Bronchial epithelial cell (primary cell): Measurements from ENCODE around the gene FAM13C. TPM values are rescaled to one million over a fixed set of nuclear protein-coding genes. Genes with fewer than 3 reads are reported as not detected.

ENCODE experiments used
- DNase-seq: peaks from one replicate; pipeline ENCODE4 v3.0.0-alpha.2; 2010; ENCODE audit warnings: low read depth
- FAIRE-seq: peaks from 2 replicates; lab custom pipeline; 2011; peaks lifted over from hg19 to GRCh38; lab: Jason Lieb, UNC
- H3K27me3 ChIP-seq: 2 replicates; pipeline ENCODE4 v1.5.1; 2011; ENCODE audit warnings: low read length; ENCODE audit not compliant: control insufficient read depth, insufficient read depth
- H3K36me3 ChIP-seq: 2 replicates; pipeline ENCODE4 v1.5.1; 2011; ENCODE audit warnings: low read length; ENCODE audit not compliant: control insufficient read depth, insufficient read depth
- H3K4me3 ChIP-seq: 2 replicates; pipeline ENCODE4 v1.5.1; 2011; ENCODE audit warnings: mild to moderate bottlenecking, low read depth, low read length, control low read depth
- CTCF ChIP-seq: IDR thresholded peaks from 2 replicates; pipeline ENCODE4 v1.5.1; 2011; ENCODE audit warnings: mild to moderate bottlenecking, moderate library complexity, low read length, control low read depth, inconsistent platforms; ENCODE audit not compliant: insufficient read depth, severe bottlenecking
- total RNA-seq: library from RNA; depleted of rRNA; stranded (reverse); fragments of >200 nt; gene quantifications from 2 replicates; pipeline ENCODE4 v1.2.1, GENCODE V29; 2014

FAM13C gene
- total RNA-seq, 1 donor from 2014 or later, result under 0.01 TPM

- Histone ChIP-seq H3K36me3 (no peaks in the 10 kb centered on the region), H3K27me3 (peaks cover 2% of the 10 kb centered on the region), H3K4me3 (no peak overlapping the region)
- DNase-seq (no peak), FAIRE-seq (no peak)
- TF ChIP-seq CTCF, result no peak
Measured at GRCh38 chr10:59317066-59317465, 45.3 kb downstream of the FAM13C start.

- no peak for TF ChIP-seq CTCF
- DNase-seq, result no peak
- H3K36me3 ChIP-seq, result no peaks in the 10 kb centered on the region
- no peak for FAIRE-seq
- H3K4me3 ChIP-seq, result no peak overlapping the region
- H3K27me3 ChIP-seq, result peaks cover 2% of the 10 kb centered on the region
Measured at GRCh38 chr10:59315465-59315864, 46.9 kb downstream of the FAM13C start.

- TF ChIP-seq CTCF, result no peak
- no peak overlapping the region for H3K4me3 ChIP-seq
- peaks cover 2% of the 10 kb centered on the region for H3K27me3 ChIP-seq
- no peaks in the 10 kb centered on the region for H3K36me3 ChIP-seq
- FAIRE-seq (no peak), DNase-seq (no peak)
Measured at GRCh38 chr10:59314268-59314667, 48.1 kb downstream of the FAM13C start.

GRCh38 chr10:59312247-59312646 lies 50.1 kb downstream of the FAM13C start:
- Histone ChIP-seq H3K36me3 (no peaks in the 10 kb centered on the region), H3K4me3 (no peak overlapping the region), H3K27me3 (no peaks in the 10 kb centered on the region)
- FAIRE-seq, result no peak
- no peak for DNase-seq
- no peak for TF ChIP-seq CTCF

GRCh38 chr10:59311025-59311424 lies 51.3 kb downstream of the FAM13C start:
- Histone ChIP-seq H3K27me3 (no peaks in the 10 kb centered on the region), H3K36me3 (no peaks in the 10 kb centered on the region), H3K4me3 (no peak overlapping the region)
- no peak for DNase-seq
- TF ChIP-seq CTCF, result no peak
- FAIRE-seq, result no peak

- no peak overlapping the region for H3K4me3 ChIP-seq
- no peak for TF ChIP-seq CTCF
- no peaks in the 10 kb centered on the region for H3K27me3 ChIP-seq
- no peaks in the 10 kb centered on the region for H3K36me3 ChIP-seq
- DNase-seq, result no peak
- no peak for FAIRE-seq
Measured at GRCh38 chr10:59310324-59310914, 51.9 kb downstream of the FAM13C start.
